ENCODE results near the gene FEM1B.
A peak's percentile ranks its signal among the peaks of the same experiment; 100 is the strongest.

The FEM1B gene

DNA sequence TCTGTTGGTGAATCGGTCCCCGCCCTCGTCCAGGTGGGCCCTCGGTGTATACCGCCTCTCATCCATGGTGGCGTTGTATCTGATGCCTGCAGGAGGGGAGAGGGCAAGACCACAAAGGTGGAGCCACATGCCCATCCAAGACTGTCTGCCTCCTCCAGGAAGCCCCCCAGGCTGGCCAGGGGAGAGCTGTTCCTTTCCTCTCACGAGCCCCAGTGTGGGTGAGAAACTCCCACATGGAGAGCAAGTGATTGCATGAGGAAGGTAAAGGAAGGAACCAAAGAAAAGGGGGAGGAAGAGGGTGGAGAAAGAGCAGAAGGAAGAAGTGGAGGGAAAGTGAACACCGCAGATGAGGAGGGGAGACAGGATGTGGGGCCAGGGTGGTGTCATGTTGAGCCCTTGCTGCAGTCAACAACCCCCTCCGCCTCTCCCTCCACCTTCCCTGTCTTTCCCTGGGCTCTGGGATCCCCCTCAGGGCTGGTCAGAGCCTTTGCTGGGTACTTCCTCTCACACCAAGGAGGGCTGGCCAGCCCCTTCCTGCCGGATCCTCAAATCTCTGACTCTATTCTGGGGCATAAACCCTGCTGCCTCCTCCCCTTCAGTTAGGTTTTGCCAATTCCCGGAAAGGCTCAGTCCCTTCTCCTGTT is 49.3 kb downstream of the FEM1B start:
- intact Hi-C loops (cut with DNase I; ENCODE audit: low total_unique reads): no loop called here
- TF ChIP-seq, protein P1, sequence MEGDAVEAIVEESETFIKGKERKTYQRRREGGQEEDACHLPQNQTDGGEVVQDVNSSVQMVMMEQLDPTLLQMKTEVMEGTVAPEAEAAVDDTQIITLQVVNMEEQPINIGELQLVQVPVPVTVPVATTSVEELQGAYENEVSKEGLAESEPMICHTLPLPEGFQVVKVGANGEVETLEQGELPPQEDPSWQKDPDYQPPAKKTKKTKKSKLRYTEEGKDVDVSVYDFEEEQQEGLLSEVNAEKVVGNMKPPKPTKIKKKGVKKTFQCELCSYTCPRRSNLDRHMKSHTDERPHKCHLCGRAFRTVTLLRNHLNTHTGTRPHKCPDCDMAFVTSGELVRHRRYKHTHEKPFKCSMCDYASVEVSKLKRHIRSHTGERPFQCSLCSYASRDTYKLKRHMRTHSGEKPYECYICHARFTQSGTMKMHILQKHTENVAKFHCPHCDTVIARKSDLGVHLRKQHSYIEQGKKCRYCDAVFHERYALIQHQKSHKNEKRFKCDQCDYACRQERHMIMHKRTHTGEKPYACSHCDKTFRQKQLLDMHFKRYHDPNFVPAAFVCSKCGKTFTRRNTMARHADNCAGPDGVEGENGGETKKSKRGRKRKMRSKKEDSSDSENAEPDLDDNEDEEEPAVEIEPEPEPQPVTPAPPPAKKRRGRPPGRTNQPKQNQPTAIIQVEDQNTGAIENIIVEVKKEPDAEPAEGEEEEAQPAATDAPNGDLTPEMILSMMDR (IDR thresholded peaks at IDR 0.05): no peak
- no peak for DNase-seq
- Histone ChIP-seq H3K4me3 (no peak overlapping the region), H3K36me3 (peaks cover 52 to 76% (median 56%) of the 10 kb centered on the region in 3 donors), H3K4me1 (peaks cover 0 to 42% (median 37%) of the 10 kb centered on the region in 4 donors), H3K9me3 (no peaks in the 10 kb centered on the region), H3K27me3 (no peaks in the 10 kb centered on the region), H3K27ac (peak overlapping the region; percentile 68 to 71)

DNA sequence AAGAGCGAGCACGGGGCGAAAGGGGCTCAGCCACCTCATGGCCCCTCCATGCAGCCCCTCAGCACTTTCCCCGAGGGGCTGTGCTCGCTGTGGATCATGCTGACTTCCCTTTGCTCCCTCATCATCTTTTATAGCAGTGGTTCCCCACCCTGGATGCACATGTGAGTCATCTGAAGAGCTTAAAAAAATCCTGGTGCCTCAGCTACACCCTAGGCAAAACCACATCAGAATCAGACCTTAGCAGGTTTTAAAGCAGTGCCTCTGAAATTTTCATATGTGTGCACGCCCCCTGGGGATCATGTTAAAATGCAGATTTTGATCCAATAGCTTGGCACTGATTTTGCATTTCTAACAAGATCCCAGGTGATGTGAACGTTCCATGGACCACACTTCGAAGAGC is 50.9 kb downstream of the FEM1B start:
- Histone ChIP-seq H3K9me3 (no peaks in the 10 kb centered on the region), H3K4me3 (no peak overlapping the region), H3K4me1 (peaks cover 0 to 50% (median 44%) of the 10 kb centered on the region in 4 donors), H3K36me3 (peaks cover 50 to 62% (median 53%) of the 10 kb centered on the region in 3 donors), H3K27me3 (no peaks in the 10 kb centered on the region), H3K27ac (peak overlapping the region; percentile 68 to 71)
- TF ChIP-seq, protein P1 (IDR thresholded peaks at IDR 0.05): no peak
- intact Hi-C loops (cut with DNase I; ENCODE audit: low total_unique reads): no loop called here
- no peak for DNase-seq

DNA sequence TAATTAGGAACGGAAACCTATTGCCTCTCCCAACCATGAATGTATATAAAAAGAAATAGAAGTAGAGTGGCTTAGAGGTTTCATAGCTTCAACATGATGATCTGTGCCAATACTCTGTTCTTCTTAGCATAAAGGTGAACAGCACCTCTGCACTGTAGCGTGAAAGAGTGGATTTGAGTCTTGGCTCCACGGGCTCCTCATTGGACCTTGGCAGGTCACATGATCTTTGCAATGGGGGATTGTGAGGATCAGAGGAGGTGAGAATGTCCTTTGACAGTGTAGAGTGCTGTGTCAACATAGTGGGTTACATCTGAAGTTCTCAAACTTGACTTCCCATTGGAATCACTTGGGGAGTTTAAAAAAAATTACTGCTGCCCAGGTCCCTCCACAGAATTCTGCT is 51.4 kb downstream of the FEM1B start:
- intact Hi-C loops (cut with DNase I; ENCODE audit: low total_unique reads): no loop called here
- Histone ChIP-seq H3K4me3 (no peak overlapping the region), H3K36me3 (peaks cover 45 to 57% (median 48%) of the 10 kb centered on the region in 3 donors), H3K27ac (no peak overlapping the region), H3K9me3 (no peaks in the 10 kb centered on the region), H3K4me1 (peaks cover under 1 to 55% (median 49%) of the 10 kb centered on the region in 4 donors), H3K27me3 (no peaks in the 10 kb centered on the region)
- DNase-seq: no peak
- TF ChIP-seq, protein P1 (IDR thresholded peaks at IDR 0.05): no peak

DNA sequence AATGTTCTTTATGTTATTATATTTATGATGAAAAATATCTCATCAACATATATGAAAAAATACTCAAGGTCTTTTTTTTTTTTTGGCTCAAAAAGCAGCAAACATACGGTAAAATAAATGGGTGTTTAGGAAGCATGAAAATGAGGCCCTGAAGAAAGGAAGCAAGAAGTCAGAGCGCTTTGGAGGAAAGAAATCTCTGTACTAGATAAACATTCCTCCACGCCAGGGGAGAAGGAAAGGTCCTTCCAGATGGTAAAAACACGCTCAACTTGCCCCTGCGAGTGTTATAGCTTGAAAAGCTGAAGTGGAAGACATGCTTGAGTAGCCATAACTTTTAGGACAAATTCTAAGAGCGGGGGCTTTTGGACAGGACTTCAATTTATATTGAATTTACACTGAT is 52.9 kb downstream of the FEM1B start:
- TF ChIP-seq, protein P1 (IDR thresholded peaks at IDR 0.05): no peak
- no peaks in the 10 kb centered on the region for H3K27me3 ChIP-seq
- H3K36me3 ChIP-seq: peaks cover 30 to 42% (median 37%) of the 10 kb centered on the region in 3 donors
- no peak overlapping the region for H3K4me3 ChIP-seq
- peaks cover 4 to 60% (median 57%) of the 10 kb centered on the region in 4 donors for H3K4me1 ChIP-seq
- DNase-seq: no peak
- H3K9me3 ChIP-seq: no peaks in the 10 kb centered on the region
- H3K27ac ChIP-seq: peak overlapping the region in 1 of 2 donors; percentile 13
- intact Hi-C loops (cut with DNase I; ENCODE audit: low total_unique reads): no loop called here

DNA sequence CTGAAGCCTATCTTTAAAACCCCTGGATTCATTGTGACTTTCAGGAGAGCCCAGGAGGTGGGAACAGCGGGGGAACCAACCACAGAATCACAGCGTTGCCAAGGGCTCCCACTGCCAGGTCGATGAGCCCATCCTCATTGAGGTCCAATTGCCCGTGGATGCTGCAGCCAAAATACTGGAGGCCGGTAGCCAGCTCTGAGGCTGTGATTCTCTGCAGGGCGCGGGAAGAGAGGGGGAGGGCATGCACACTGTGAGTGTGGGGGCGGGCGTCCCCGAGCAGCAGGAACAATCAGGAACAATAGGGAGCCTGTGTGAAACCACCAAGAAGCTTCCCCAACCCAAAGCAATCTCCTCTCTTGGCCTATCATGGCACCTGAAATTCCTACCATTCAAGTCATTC is 53.4 kb downstream of the FEM1B start:
- Histone ChIP-seq H3K4me1 (peaks cover 4 to 60% (median 57%) of the 10 kb centered on the region in 4 donors), H3K27me3 (no peaks in the 10 kb centered on the region), H3K4me3 (no peak overlapping the region), H3K27ac (peak overlapping the region in 1 of 2 donors; percentile 13), H3K9me3 (no peaks in the 10 kb centered on the region), H3K36me3 (peaks cover 30 to 42% (median 37%) of the 10 kb centered on the region in 3 donors)
- TF ChIP-seq, protein P1 (IDR thresholded peaks at IDR 0.05): no peak
- no peak for DNase-seq
- intact Hi-C loops (cut with DNase I; ENCODE audit: low total_unique reads): no loop called here
